Upper lobe of left lung (tissue), 4 donors: ENCODE results near the gene HP.

Experiments
- CTCF ChIP-seq, 6 experiments: fragments of 450-650 bp in 4 of 6; fragments of 200-600 bp in 2 of 6; sonication (generic) in 2 of 6; IDR thresholded peaks; one replicate each; pipeline ENCODE4 v1.5.1; 2016 to 2019; ENCODE audit warnings: antibody characterized with exemption in 6 of 6
- POLR2A ChIP-seq, 4 donors: fragments of 450-650 bp; IDR thresholded peaks; one replicate each; pipeline ENCODE4 v1.5.1; 2016 to 2017; ENCODE audit warnings: antibody characterized with exemption in 4 of 4, mild to moderate bottlenecking in 2 of 4

DNA sequence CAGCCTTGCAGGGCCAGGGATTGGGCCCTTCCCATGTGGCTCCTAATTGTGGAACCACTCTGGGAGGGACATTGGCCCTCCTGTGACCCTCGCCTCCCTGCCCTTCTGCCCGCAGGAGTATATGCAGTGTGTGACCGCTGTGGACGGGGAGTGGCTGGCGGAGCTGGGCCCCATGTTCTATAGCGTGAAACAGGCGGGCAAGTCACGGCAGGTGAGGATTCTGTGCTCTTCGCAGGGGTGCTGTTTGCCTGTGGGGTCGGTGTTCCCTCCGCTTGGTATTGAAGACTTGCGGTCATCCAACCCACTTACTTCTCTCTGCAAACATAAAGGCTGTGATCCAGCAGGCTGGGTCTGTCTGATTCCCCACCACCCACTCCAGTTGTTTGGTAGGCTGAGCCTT, 55.0 kb downstream of the HP start:
- TF ChIP-seq CTCF (IDR thresholded peaks at IDR 0.05), result no peak
- TF ChIP-seq POLR2A (IDR thresholded peaks at IDR 0.05), result no peak
